Measurements from ENCODE around the gene RNASE8.

Gene RNASE8

GRCh38 chr14:21091821-21092272 lies 34.2 kb downstream of the RNASE8 start:
- DNase-seq (ENCODE audit: low read depth in 2 of 2): no peak

- DNase-seq (ENCODE audit: low read depth in 2 of 2): peak; percentile 91 to 92
Measured at GRCh38 chr14:21092273-21093011, 34.8 kb downstream of the RNASE8 start.

- no peak for DNase-seq (ENCODE audit: low read depth in 2 of 2)
Measured at GRCh38 chr14:21093018-21093417, 35.4 kb downstream of the RNASE8 start.

GRCh38 chr14:21093769-21094681 lies 36.4 kb downstream of the RNASE8 start:
- no peak for DNase-seq (ENCODE audit: low read depth in 2 of 2)

- DNase-seq (ENCODE audit: low read depth in 2 of 2): no peak
Measured at GRCh38 chr14:21095430-21096205, 38.0 kb downstream of the RNASE8 start.

- DNase-seq (ENCODE audit: low read depth in 2 of 2): no peak
Measured at GRCh38 chr14:21096438-21096837, 38.8 kb downstream of the RNASE8 start.

- no peak for DNase-seq (ENCODE audit: low read depth in 2 of 2)
Measured at GRCh38 chr14:21096978-21097635, 39.5 kb downstream of the RNASE8 start.

- DNase-seq (ENCODE audit: low read depth in 2 of 2): no peak
Measured at GRCh38 chr14:21097636-21098075, 40.0 kb downstream of the RNASE8 start.

GRCh38 chr14:21098076-21098891 lies 40.7 kb downstream of the RNASE8 start, which contains the start of gene ZNF219:
Gene ZNF219, minus strand, starts transcription at chr14:21098655. Its CDS starts 5,064 bp downstream, at chr14:21093591.
- DNase-seq (ENCODE audit: low read depth in 2 of 2): no peak

GRCh38 chr14:21098892-21099595 lies 41.4 kb downstream of the RNASE8 start:
- no peak for DNase-seq (ENCODE audit: low read depth in 2 of 2)

GRCh38 chr14:21099596-21099985 lies 42.0 kb downstream of the RNASE8 start:
- DNase-seq (ENCODE audit: low read depth in 2 of 2): no peak

- DNase-seq (ENCODE audit: low read depth in 2 of 2): no peak
Measured at GRCh38 chr14:21100931-21101330, 43.3 kb downstream of the RNASE8 start, which contains the start of gene TMEM253. Gene TMEM253, plus strand, starts transcription at chr14:21101066. Its CDS starts 278 bp downstream, at chr14:21101344.

- DNase-seq (ENCODE audit: low read depth in 2 of 2): no peak
Measured at GRCh38 chr14:21101802-21102413, 44.3 kb downstream of the RNASE8 start.

- no peak for DNase-seq (ENCODE audit: low read depth in 2 of 2)
Measured at GRCh38 chr14:21102521-21103410, 45.1 kb downstream of the RNASE8 start.

GRCh38 chr14:21103411-21103709 lies 45.7 kb downstream of the RNASE8 start:
- no peak for DNase-seq (ENCODE audit: low read depth in 2 of 2)

- DNase-seq (ENCODE audit: low read depth in 2 of 2): peak; percentile 88 to 93
Measured at GRCh38 chr14:21103710-21104447, 46.3 kb downstream of the RNASE8 start.

GRCh38 chr14:21104448-21105060 lies 46.9 kb downstream of the RNASE8 start:
- DNase-seq (ENCODE audit: low read depth in 2 of 2): peak; percentile 45 to 51
